ENCODE results near the gene PUS1. TPM values are rescaled to one million over a fixed set of nuclear protein-coding genes. Genes with fewer than 3 reads are reported as not detected.

The PUS1 gene
- total and polyA plus RNA-seq, 2 of the 8 experiments (the other 6 are each of a cell fraction or from before 2014, with no cell fraction given): 48.1 to 81.2 TPM

DNA sequence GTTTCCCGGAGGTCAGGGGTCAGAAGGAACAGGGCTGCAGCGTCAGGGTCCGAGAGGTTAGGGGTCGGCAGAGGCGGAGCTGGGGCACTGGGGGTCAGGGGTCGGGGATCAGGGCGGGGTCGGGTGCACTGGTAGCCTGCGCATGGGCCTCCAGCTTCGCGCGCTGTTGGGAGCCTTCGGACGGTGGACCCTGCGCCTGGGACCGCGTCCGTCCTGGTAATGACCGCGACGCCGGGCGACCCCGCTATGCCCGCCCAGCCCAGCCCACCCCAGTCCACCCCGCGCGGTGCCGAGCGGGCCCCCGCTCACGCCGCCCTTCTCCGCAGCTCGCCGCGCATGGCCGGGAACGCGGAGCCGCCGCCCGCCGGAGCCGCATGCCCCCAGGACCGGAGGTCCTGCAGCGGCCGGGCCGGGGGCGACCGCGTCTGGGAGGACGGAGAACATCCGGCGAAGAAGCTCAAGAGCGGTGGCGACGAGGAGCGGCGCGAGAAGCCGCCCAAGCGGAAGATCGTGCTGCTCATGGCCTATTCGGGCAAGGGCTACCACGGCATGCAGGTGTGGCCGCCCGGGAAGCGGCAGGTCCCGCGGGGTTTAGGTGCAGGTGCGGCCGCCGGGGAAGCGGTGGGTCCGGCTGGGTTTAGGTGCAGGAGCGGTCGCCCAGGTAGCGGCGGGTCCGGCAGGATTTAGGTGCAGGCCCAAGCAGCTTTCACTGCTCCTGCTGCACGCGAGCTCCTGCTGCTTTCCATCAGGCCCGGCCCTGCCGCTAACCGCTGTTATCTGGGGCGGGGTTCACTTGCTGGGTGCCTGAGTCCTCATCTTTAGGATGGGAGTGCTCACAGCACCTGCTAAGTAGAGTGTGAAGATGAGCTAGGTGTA lies 743 bp downstream of the PUS1 start (continued):
- TF ChIP-seq EZH2 (IDR thresholded peaks at IDR 0.05; ENCODE audit: low read depth, low read length, severe bottlenecking) (no peak), BACH1 (IDR thresholded peaks at IDR 0.05; ENCODE audit: low read length) (no peak), SP4 (IDR thresholded peaks at IDR 0.05; ENCODE audit: low read length) (no peak), GABPA (IDR thresholded peaks at IDR 0.05; ENCODE audit: borderline replicate concordance, insufficient read depth, low read length) (no peak), HDAC2 (IDR thresholded peaks at IDR 0.05; ENCODE audit: borderline replicate concordance in 1 of 2, low read depth in 2 of 2, low read length in 2 of 2) (no peak), CBX8 (IDR thresholded peaks at IDR 0.05; ENCODE audit: borderline replicate concordance, low read depth, low read length) (no peak), PHF8 (conservative IDR thresholded peaks at IDR 0.05; ENCODE audit: low read depth, low read length) (peak; percentile 31; the same call in 1 of the 2 replicates), RAD21 (IDR thresholded peaks at IDR 0.05 in 1 of 2, conservative IDR thresholded peaks at IDR 0.05 in 1 of 2; ENCODE audit: low read depth in 2 of 2, low read length in 2 of 2) (no peak), ZNF274 (IDR thresholded peaks at IDR 0.05; ENCODE audit: borderline replicate concordance, extremely low read depth, low read length) (no peak), BRCA1 (IDR thresholded peaks at IDR 0.05; ENCODE audit: low read depth, low read length) (no peak), CBX5 (IDR thresholded peaks at IDR 0.05; ENCODE audit: low read depth, low read length) (no peak), KDM5A (IDR thresholded peaks at IDR 0.05; ENCODE audit: low read length) (no peak), MAFK (IDR thresholded peaks at IDR 0.05; ENCODE audit: low read depth, low read length) (no peak), HDAC6 (IDR thresholded peaks at IDR 0.05; ENCODE audit: low read depth, low read length) (no peak), EP300 (IDR thresholded peaks at IDR 0.05; ENCODE audit: borderline replicate concordance in 1 of 2, low read depth in 2 of 2, low read length in 2 of 2) (no peak), POLR2AphosphoS5 (IDR thresholded peaks at IDR 0.05; ENCODE audit: low read depth, low read length) (no peak), SIRT6 (IDR thresholded peaks at IDR 0.05; ENCODE audit: low read length) (no peak), CEBPB (IDR thresholded peaks at IDR 0.05; ENCODE audit: low read depth, low read length) (no peak), TEAD4 (IDR thresholded peaks at IDR 0.05; ENCODE audit: low read depth, low read length) (no peak)
